Frontal cortex (tissue), 4 donors: ENCODE measurements around the gene PAX3. TPM values are rescaled to one million over a fixed set of nuclear protein-coding genes. Genes with fewer than 3 reads are reported as not detected.

Experiments
- DNase-seq, 2 donors: peaks; one replicate each; pipeline ENCODE4 v3.0.0; 2012; ENCODE audit warnings: low spot score in 2 of 2
- FAIRE-seq: peaks from 2 replicates; lab custom pipeline; 2012; peaks lifted over from hg19 to GRCh38; lab: Jason Lieb, UNC
- total RNA-seq: library from RNA; depleted of rRNA; stranded (reverse); fragments of >200 nt; gene quantifications from one replicate; pipeline ENCODE4 v1.2.3, GENCODE V29; 2014
- donor health status: control.
- donor health status: control.
- donor health status: control.

Gene PAX3
- total RNA-seq, 1 donor from 2014 or later: not detected

GRCh38 chr2:222299906-222300725 lies 1.3 kb upstream of the PAX3 start:
- FAIRE-seq (no peak), DNase-seq (no peak)

GRCh38 chr2:222298001-222298310 lies 842 bp downstream of the PAX3 start:
- DNase-seq (no peak), FAIRE-seq (no peak)

- no peak for DNase-seq
- no peak for FAIRE-seq
These were observed 1.2 kb downstream of the PAX3 start for GRCh38 chr2:222297600-222297935.

- DNase-seq (no peak), FAIRE-seq (no peak)
These were observed 1.7 kb downstream of the PAX3 start for GRCh38 chr2:222296911-222297599.

- FAIRE-seq (no peak), DNase-seq (no peak)
These were observed 2.5 kb downstream of the PAX3 start for GRCh38 chr2:222296311-222296741.

GRCh38 chr2:222295368-222296062 lies 3.3 kb downstream of the PAX3 start:
- DNase-seq: no peak
- no peak for FAIRE-seq

GRCh38 chr2:222294996-222295367 lies 3.8 kb downstream of the PAX3 start:
- FAIRE-seq (no peak), DNase-seq (no peak)

GRCh38 chr2:222293660-222294630 lies 4.9 kb downstream of the PAX3 start:
- peak in 1 of 2 donors; percentile 3 for DNase-seq

GRCh38 chr2:222292149-222293134 lies 6.4 kb downstream of the PAX3 start:
- no peak for FAIRE-seq
- DNase-seq: peak in 1 of 2 donors; percentile 14

More at GRCh38 chr2:222293660-222294630, 4.9 kb downstream of the PAX3 start:
- no peak for FAIRE-seq

- FAIRE-seq (no peak), DNase-seq (peak in 1 of 2 donors; percentile 11)
These were observed 7.3 kb downstream of the PAX3 start for GRCh38 chr2:222291485-222291841.

- no peak for FAIRE-seq
These were observed 7.9 kb downstream of the PAX3 start for GRCh38 chr2:222290736-222291484.

GRCh38 chr2:222290401-222290735 lies 8.4 kb downstream of the PAX3 start:
- DNase-seq (peak in 1 of 2 donors; percentile 5), FAIRE-seq (no peak)

More at GRCh38 chr2:222290736-222291484, 7.9 kb downstream of the PAX3 start:
- peak in 1 of 2 donors; percentile 34 for DNase-seq

GRCh38 chr2:222289278-222290160 lies 9.3 kb downstream of the PAX3 start:
- FAIRE-seq (no peak), DNase-seq (peak in 1 of 2 donors; percentile 4)

GRCh38 chr2:222288590-222289277 lies 10.1 kb downstream of the PAX3 start:
- FAIRE-seq: no peak
- DNase-seq: no peak

- FAIRE-seq (no peak), DNase-seq (no peak)
These were observed 10.8 kb downstream of the PAX3 start for GRCh38 chr2:222287862-222288479.

GRCh38 chr2:222284466-222284865 lies 14.3 kb downstream of the PAX3 start:
- no peak for DNase-seq
- no peak for FAIRE-seq
